Measurements from ENCODE around the gene ISL2. TPM values are rescaled to one million over a fixed set of nuclear protein-coding genes. Genes with fewer than 3 reads are reported as not detected.

The ISL2 gene
- total and polyA plus RNA-seq, 2 experiments from 2014 or later: not detected

GRCh38 chr15:76391309-76391708 lies 54.7 kb downstream of the ISL2 start:
- H3K27me3 ChIP-seq: no peaks in the 10 kb centered on the region
- H3K4me3 ChIP-seq: no peak overlapping the region
- DNase-seq (ENCODE audit: low read depth in 1 of 2, low spot score in 1 of 2): no peak
- H3K27ac ChIP-seq: no peak overlapping the region
- no peak for TF ChIP-seq CTCF (IDR thresholded peaks at IDR 0.05; ENCODE audit: low read depth, low read length)
- no peaks in the 10 kb centered on the region for H3K9me3 ChIP-seq (ENCODE audit: low read depth)
- H3K36me3 ChIP-seq: no peaks in the 10 kb centered on the region
- no peaks in the 10 kb centered on the region for H3K4me1 ChIP-seq (ENCODE audit: low read depth)

GRCh38 chr15:76391847-76392246 lies 55.3 kb downstream of the ISL2 start:
- Histone ChIP-seq H3K9me3 (ENCODE audit: low read depth) (no peaks in the 10 kb centered on the region), H3K4me3 (no peak overlapping the region), H3K36me3 (no peaks in the 10 kb centered on the region), H3K4me1 (ENCODE audit: low read depth) (no peaks in the 10 kb centered on the region), H3K27ac (no peak overlapping the region), H3K27me3 (no peaks in the 10 kb centered on the region)
- TF ChIP-seq CTCF (IDR thresholded peaks at IDR 0.05; ENCODE audit: low read depth, low read length): no peak
- no peak for DNase-seq (ENCODE audit: low read depth in 1 of 2, low spot score in 1 of 2)

Other genes with a start within 250 kb of the ISL2 start
- gene ETFA, start 25.3 kb upstream of the ISL2 start, total RNA-seq: 117 and 152 TPM in 2 replicates
- 282 and 303 TPM in 2 replicates for gene ETFA, start 25.3 kb upstream of the ISL2 start, polyA plus RNA-seq